Neural cell (in vitro differentiated cells): Measurements from ENCODE around the gene RCVRN. TPM values are rescaled to one million over a fixed set of nuclear protein-coding genes. Genes with fewer than 3 reads are reported as not detected.

Source experiments
- H2AFZ ChIP-seq: fragments of 200-600, 300-800 bp; sonication (generic), shearing (Covaris generic); 2 replicates; pipeline ENCODE4 v1.6.0; 2014; ENCODE audit warnings: low read depth, mild to moderate bottlenecking, antibody characterized with exemption, low read length, moderate library complexity
- H3F3A ChIP-seq: fragments of 200-600 bp; shearing (Covaris generic); 2 replicates; pipeline ENCODE4 v1.6.1; 2016; ENCODE audit warnings: mild to moderate bottlenecking, moderate library complexity, mixed read lengths, antibody characterized with exemption, low read length; ENCODE audit not compliant: insufficient read depth, poor library complexity, severe bottlenecking
- H3K27ac ChIP-seq: fragments of 200-600, 300-800 bp; sonication (generic), shearing (Covaris generic); 2 replicates; pipeline ENCODE4 v1.5.1; 2014; ENCODE audit warnings: mild to moderate bottlenecking, low read length, moderate library complexity
- H3K27me3 ChIP-seq: fragments of 300-800, 200-600 bp; sonication (generic), shearing (Covaris generic); 2 replicates; pipeline ENCODE4 v1.6.0; 2014; ENCODE audit warnings: mild to moderate bottlenecking, low read depth, low read length, moderate library complexity; ENCODE audit not compliant: insufficient read depth
- H3K36me3 ChIP-seq: fragments of 300-800, 200-600 bp; sonication (generic), shearing (Covaris generic); 2 replicates; pipeline ENCODE4 v1.5.1; 2014; ENCODE audit warnings: mild to moderate bottlenecking, antibody characterized with exemption, low read length, moderate library complexity; ENCODE audit not compliant: insufficient read depth
- H3K4me2 ChIP-seq: fragments of 300-800, 200-600 bp; sonication (generic), shearing (Covaris generic); 2 replicates; pipeline ENCODE4 v1.6.0; 2014; ENCODE audit warnings: mild to moderate bottlenecking, low read length
- H3K4me3 ChIP-seq: fragments of 300-800, 200-600 bp; sonication (generic), shearing (Covaris generic); 2 replicates; pipeline ENCODE4 v1.5.1; 2014; ENCODE audit warnings: mild to moderate bottlenecking, low read length, moderate library complexity
- H3K79me2 ChIP-seq: fragments of 200-600 bp; shearing (Covaris generic); replicated peaks from 2 replicates; pipeline ENCODE4 v1.6.0; 2014; ENCODE audit warnings: mild to moderate bottlenecking, low read length, moderate library complexity; ENCODE audit not compliant: insufficient read depth
- H3K9ac ChIP-seq: fragments of 300-800, 200-600 bp; sonication (generic), shearing (Covaris generic); 2 replicates; pipeline ENCODE4 v1.6.1; 2016; ENCODE audit warnings: mild to moderate bottlenecking, low read length, mixed read lengths
- H3K9me2 ChIP-seq: fragments of 200-600 bp; shearing (Covaris generic); 2 replicates; pipeline ENCODE4 v1.6.1; 2016; ENCODE audit warnings: mild to moderate bottlenecking, low read length, mixed read lengths; ENCODE audit not compliant: insufficient read depth
- H3K9me3 ChIP-seq: fragments of 200-600, 300-800 bp; sonication (generic), shearing (Covaris generic); 2 replicates; pipeline ENCODE4 v1.6.1; 2016; ENCODE audit warnings: mild to moderate bottlenecking, mixed run types, low read length, moderate library complexity, mixed read lengths
- H4K20me1 ChIP-seq: fragments of 200-600 bp; shearing (Covaris generic); 2 replicates; pipeline ENCODE4 v1.6.1; 2016; ENCODE audit warnings: mild to moderate bottlenecking, mixed run types; ENCODE audit not compliant: insufficient read depth
- CTCF ChIP-seq: fragments of 450-650 bp; IDR thresholded peaks from 2 replicates; pipeline ENCODE4 v1.5.1; 2014; ENCODE audit warnings: antibody characterized with exemption, mild to moderate bottlenecking, moderate library complexity; ENCODE audit not compliant: poor library complexity, severe bottlenecking
- EP300 ChIP-seq: fragments of 450-650 bp; conservative IDR thresholded peaks from 2 replicates; pipeline ENCODE4 v1.6.1; 2014; ENCODE audit warnings: antibody characterized with exemption, mild to moderate bottlenecking, moderate library complexity; ENCODE audit not compliant: poor library complexity, severe bottlenecking
- EZH2 ChIP-seq: fragments of 200-600, 300-800 bp; shearing (Covaris generic), sonication (generic); IDR thresholded peaks from 2 replicates; pipeline ENCODE4 v1.6.1; 2014; ENCODE audit warnings: antibody characterized with exemption, low read length, borderline replicate concordance, mild to moderate bottlenecking; ENCODE audit not compliant: insufficient read depth, poor library complexity, severe bottlenecking
- MXI1 ChIP-seq: fragments of 450-650 bp; conservative IDR thresholded peaks from 2 replicates; pipeline ENCODE4 v1.6.1; 2014; ENCODE audit warnings: antibody characterized with exemption, mild to moderate bottlenecking; ENCODE audit not compliant: poor library complexity, severe bottlenecking
- POLR2AphosphoS5 ChIP-seq: IDR thresholded peaks from 2 replicates; pipeline ENCODE4 v1.6.1; 2012
- RAD21 ChIP-seq: fragments of 450-650 bp; conservative IDR thresholded peaks from 2 replicates; pipeline ENCODE4 v1.6.1; 2014; ENCODE audit warnings: antibody characterized with exemption, mild to moderate bottlenecking, moderate library complexity
- REST ChIP-seq: IDR thresholded peaks from 2 replicates; pipeline ENCODE4 v1.6.1; 2012; ENCODE audit warnings: borderline replicate concordance
- SMC3 ChIP-seq: fragments of 450-650 bp; conservative IDR thresholded peaks from 2 replicates; pipeline ENCODE4 v1.6.1; 2014; ENCODE audit warnings: antibody characterized with exemption, mild to moderate bottlenecking, moderate library complexity; ENCODE audit not compliant: poor library complexity
- TAF1 ChIP-seq: IDR thresholded peaks from 2 replicates; pipeline ENCODE4 v1.6.1; 2012; ENCODE audit warnings: low read depth
- polyA plus RNA-seq: library from polyadenylated mRNA; depleted of rRNA; stranded (reverse); fragments of >200 nt; gene quantifications from 2 replicates; pipeline ENCODE4 v1.2.3, GENCODE V29; 2014

The RCVRN gene
- polyA plus RNA-seq, 1 donor from 2014 or later: 1.1 TPM

- H3K79me2 ChIP-seq: no peaks in the 10 kb centered on the region
- no peaks in the 10 kb centered on the region for H3K9me3 ChIP-seq
- no peak overlapping the region for H3K4me2 ChIP-seq
- H3K4me3 ChIP-seq: no peak overlapping the region
- H3F3A ChIP-seq: no peaks in the 10 kb centered on the region
- no peaks in the 10 kb centered on the region for H4K20me1 ChIP-seq
- no peaks in the 10 kb centered on the region for H3K9me2 ChIP-seq
- TF ChIP-seq MXI1 (no peak), TAF1 (no peak), SMC3 (no peak), REST (no peak), RAD21 (no peak), EZH2 (no peak), CTCF (no peak), EP300 (no peak), POLR2AphosphoS5 (no peak)
- no peaks in the 10 kb centered on the region for H3K27me3 ChIP-seq
- no peak overlapping the region for H3K27ac ChIP-seq
- H2AFZ ChIP-seq: no peak overlapping the region
- no peak overlapping the region for H3K9ac ChIP-seq
- no peaks in the 10 kb centered on the region for H3K36me3 ChIP-seq
These were observed 12.1 kb upstream of the RCVRN start for GRCh38 chr17:9917131-9917530.

GRCh38 chr17:9916108-9916507 is 11.0 kb upstream of the RCVRN start:
- Histone ChIP-seq H2AFZ (no peak overlapping the region), H3K4me2 (no peak overlapping the region), H3F3A (no peaks in the 10 kb centered on the region)

More at GRCh38 chr17:9916108-9916507, 11.0 kb upstream of the RCVRN start:
- no peaks in the 10 kb centered on the region for H3K9me2 ChIP-seq
- no peaks in the 10 kb centered on the region for H4K20me1 ChIP-seq
- no peaks in the 10 kb centered on the region for H3K27me3 ChIP-seq
- H3K36me3 ChIP-seq: no peaks in the 10 kb centered on the region
- no peaks in the 10 kb centered on the region for H3K79me2 ChIP-seq
- no peak overlapping the region for H3K27ac ChIP-seq
- no peaks in the 10 kb centered on the region for H3K9me3 ChIP-seq
- no peak overlapping the region for H3K9ac ChIP-seq
- no peak for TF ChIP-seq EZH2
- no peak for TF ChIP-seq TAF1
- no peak for TF ChIP-seq EP300
- TF ChIP-seq POLR2AphosphoS5: no peak
- no peak for TF ChIP-seq MXI1
- no peak for TF ChIP-seq CTCF
- TF ChIP-seq SMC3: no peak
- TF ChIP-seq REST: no peak
- no peak for TF ChIP-seq RAD21
- H3K4me3 ChIP-seq: no peak overlapping the region
